Gastrocnemius medialis (tissue), 4 donors: ENCODE results near the gene C14orf132. TPM values are rescaled to one million over a fixed set of nuclear protein-coding genes. Genes with fewer than 3 reads are reported as not detected.
A peak's percentile ranks its signal among the peaks of the same experiment; 100 is the strongest.

ENCODE experiments used
- ATAC-seq, 2 donors: fragments of 150-250 bp; one replicate each; pipeline ENCODE4 v1.9.1; 2016
- DNase-seq, 2 donors: peaks; one replicate each; pipeline ENCODE4 v3.0.0-alpha.2; 2019
- H3K27ac ChIP-seq, 4 donors: fragments of 200-600 bp; sonication (generic); 1 replicate in 1 of 4; 2 replicates in 3 of 4; pipeline ENCODE4 v1.5.1; 2016 to 2018; ENCODE audit warnings: mild to moderate bottlenecking in 2 of 4, moderate library complexity in 1 of 4
- H3K27me3 ChIP-seq, 3 donors: fragments of 200-600 bp; sonication (generic) in 2 of 3; 1 replicate in 1 of 3; 2 replicates in 2 of 3; pipeline versions ENCODE4 v1.5.1 to v1.6.0; 2016 to 2019; ENCODE audit warnings: mild to moderate bottlenecking in 1 of 3, moderate library complexity in 1 of 3
- H3K36me3 ChIP-seq, 2 donors: fragments of 200-600 bp; sonication (generic) in 1 of 2; one replicate each; pipeline ENCODE4 v1.5.1; 2017 to 2018
- H3K4me1 ChIP-seq, 2 donors: fragments of 200-600 bp; sonication (generic) in 1 of 2; one replicate each; pipeline ENCODE4 v1.5.1; 2016 to 2017; ENCODE audit warnings: mild to moderate bottlenecking in 2 of 2
- H3K4me3 ChIP-seq, 4 donors: fragments of 200-600 bp; sonication (generic) in 3 of 4; 1 replicate in 1 of 4; 2 replicates in 3 of 4; pipeline ENCODE4 v1.5.1; 2016 to 2019; ENCODE audit warnings: mild to moderate bottlenecking in 2 of 4
- H3K9me3 ChIP-seq, 3 donors: fragments of 200-600 bp; sonication (generic) in 2 of 3; 1 replicate in 1 of 3; 2 replicates in 2 of 3; pipeline ENCODE4 v1.5.1; 2016 to 2019
- POLR2A ChIP-seq, 2 donors: fragments of 450-650 bp; IDR thresholded peaks; one replicate each; pipeline ENCODE4 v1.6.1; 2017; ENCODE audit warnings: antibody characterized with exemption in 2 of 2, mild to moderate bottlenecking in 2 of 2, moderate library complexity in 2 of 2
- in situ Hi-C, 4 donors: fragments of 200-750 bp; cut with MboI; loops; one replicate each; pipeline versions ENCODE4 v1.15.0 to v1.8.0; 2017; ENCODE audit warnings: low sequenced_read_pairs in 4 of 4
- intact Hi-C: fragments of 100-400 bp; cut with DNase I; formaldehyde crosslinking; loops from one replicate; pipeline ENCODE4 v1.15.1; 2023; ENCODE audit warnings: low total_unique reads
- total RNA-seq, 4 donors: library from RNA; depleted of rRNA; stranded (reverse); fragments of >200 nt; gene quantifications; one replicate each; pipeline versions ENCODE4 v1.1.0 to v1.2.3, GENCODE V29; 2016
- TF ChIP-seq, protein P1 (sequence below), 5 experiments: fragments of 450-650 bp in 3 of 5; fragments of 200-600 bp in 2 of 5; sonication (generic) in 2 of 5; IDR thresholded peaks in 4 of 5; conservative IDR thresholded peaks in 1 of 5; 1 replicate in 4 of 5; 2 replicates in 1 of 5; pipeline ENCODE4 v1.5.1; 2016 to 2019; ENCODE audit warnings: antibody characterized with exemption in 5 of 5, mild to moderate bottlenecking in 3 of 5, moderate library complexity in 3 of 5

C14orf132 gene
- total RNA-seq, 4 donors from 2014 or later: 1.1 to 2.9 (median 1.5) TPM

DNA sequence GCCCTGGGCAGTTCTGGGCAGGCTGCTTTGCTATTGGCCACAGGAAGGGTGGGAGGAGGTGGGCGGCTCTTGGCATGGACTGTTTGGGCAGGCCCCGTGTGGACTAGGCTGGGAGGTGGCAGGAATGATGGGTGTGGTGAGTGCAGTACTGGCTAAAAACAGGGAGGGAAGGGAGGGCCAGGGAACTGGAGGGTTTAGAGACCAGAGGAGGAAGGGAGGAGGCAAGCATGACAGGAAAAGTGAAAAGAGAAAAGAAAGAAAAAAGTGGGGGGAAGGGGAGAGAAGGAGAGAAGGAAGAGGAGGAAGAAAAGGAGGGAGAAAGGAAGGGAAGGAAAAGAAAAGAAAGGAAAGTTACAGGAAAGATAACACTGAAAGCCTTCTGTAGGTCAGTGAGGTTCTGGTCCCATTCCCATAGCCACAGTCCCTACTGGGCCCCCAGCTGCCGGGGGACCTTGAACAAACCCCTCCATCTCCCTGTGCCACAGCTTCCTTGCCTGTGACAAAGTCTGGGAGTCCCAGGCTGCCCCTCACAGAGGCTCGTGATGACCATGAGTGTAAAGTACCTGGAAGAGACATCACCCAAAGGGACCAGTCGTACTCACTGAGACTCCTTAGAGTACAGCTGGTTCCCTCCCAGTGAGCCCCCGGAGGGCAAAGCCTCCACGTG lies 1.1 kb upstream of the C14orf132 start:
- DNase-seq: peak in 1 of 2 donors; percentile 31
- H3K4me3 ChIP-seq: no peak overlapping the region

DNA sequence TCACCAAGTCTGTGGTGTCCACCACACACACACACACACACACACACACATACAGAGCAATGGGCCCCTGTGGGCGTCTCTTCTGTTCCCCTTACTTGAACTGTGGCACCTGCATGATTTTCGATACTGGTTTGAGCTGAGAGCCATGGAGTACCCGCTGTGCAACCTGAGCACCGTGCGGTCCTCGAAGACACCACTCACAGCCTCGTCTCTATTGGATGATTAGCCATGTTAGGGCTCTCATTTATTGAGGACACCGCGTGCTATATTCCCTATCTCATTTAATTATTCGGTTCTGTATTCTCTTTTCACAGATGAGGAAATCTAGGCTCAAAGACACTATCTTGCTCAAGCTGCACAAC lies 623 bp upstream of the C14orf132 start:
- intact Hi-C loops: loop anchor here (10.0 kb wide), 1 partner anchor 56 kb away; no protein-coding TSS in a partner anchor

More for the DNA sequence above, 1.1 kb upstream of the C14orf132 start:
- H3K9me3 ChIP-seq: no peaks in the 10 kb centered on the region
- TF ChIP-seq, protein P1, sequence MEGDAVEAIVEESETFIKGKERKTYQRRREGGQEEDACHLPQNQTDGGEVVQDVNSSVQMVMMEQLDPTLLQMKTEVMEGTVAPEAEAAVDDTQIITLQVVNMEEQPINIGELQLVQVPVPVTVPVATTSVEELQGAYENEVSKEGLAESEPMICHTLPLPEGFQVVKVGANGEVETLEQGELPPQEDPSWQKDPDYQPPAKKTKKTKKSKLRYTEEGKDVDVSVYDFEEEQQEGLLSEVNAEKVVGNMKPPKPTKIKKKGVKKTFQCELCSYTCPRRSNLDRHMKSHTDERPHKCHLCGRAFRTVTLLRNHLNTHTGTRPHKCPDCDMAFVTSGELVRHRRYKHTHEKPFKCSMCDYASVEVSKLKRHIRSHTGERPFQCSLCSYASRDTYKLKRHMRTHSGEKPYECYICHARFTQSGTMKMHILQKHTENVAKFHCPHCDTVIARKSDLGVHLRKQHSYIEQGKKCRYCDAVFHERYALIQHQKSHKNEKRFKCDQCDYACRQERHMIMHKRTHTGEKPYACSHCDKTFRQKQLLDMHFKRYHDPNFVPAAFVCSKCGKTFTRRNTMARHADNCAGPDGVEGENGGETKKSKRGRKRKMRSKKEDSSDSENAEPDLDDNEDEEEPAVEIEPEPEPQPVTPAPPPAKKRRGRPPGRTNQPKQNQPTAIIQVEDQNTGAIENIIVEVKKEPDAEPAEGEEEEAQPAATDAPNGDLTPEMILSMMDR (IDR thresholded peaks at IDR 0.05 in 4 of 5, conservative IDR thresholded peaks at IDR 0.05 in 1 of 5): no peak
- TF ChIP-seq POLR2A (IDR thresholded peaks at IDR 0.05): no peak
- intact Hi-C loops: loop anchor here (10.0 kb wide), 1 partner anchor 57 kb away; no protein-coding TSS in a partner anchor
- H3K36me3 ChIP-seq: no peaks in the 10 kb centered on the region
- peak in 1 of 2 donors; percentile 49 for ATAC-seq
- peak overlapping the region in 1 of 4 donors; percentile 60 for H3K27ac ChIP-seq
- H3K27me3 ChIP-seq: peaks cover 23 to 33% (median 32%) of the 10 kb centered on the region in 3 donors
- H3K4me1 ChIP-seq: peaks cover 0 to 11% of the 10 kb centered on the region in 2 donors
- in situ Hi-C loops: no loop called here

DNA sequence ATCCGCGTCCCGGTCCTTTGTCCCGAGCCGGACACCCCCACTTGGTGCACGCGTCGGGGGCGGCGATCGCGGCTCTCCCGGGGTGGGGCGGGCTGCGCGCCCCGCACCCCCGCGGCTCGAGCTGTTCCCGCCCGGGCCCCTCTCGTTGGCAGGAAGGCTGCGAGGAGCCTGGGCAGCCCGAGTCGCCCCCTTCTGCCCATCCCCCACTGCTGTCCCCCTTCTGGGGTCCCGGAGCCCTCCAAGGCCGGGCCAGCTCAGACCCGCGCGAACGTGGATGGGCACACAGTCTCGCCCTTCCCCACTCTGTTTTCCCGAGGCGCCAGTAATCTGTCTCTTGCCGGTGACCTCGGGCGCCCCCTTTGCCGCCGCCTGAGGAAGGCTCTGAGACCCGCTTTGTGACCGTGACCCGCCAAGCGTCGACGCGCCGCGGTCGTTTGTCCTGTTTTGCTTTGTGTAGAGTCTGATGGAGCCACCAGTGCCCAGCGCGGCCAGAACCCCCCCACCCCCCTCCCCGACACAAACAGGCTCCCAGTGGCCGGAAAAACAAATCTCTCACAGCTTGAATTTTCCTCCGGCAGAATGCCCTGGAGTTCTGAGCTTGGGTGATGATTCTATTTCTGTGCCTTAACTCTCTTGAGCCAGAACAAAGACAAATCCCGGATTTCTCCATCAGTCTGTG lies 610 bp downstream of the C14orf132 start:
- DNase-seq: no peak

More for the DNA sequence above, 623 bp upstream of the C14orf132 start:
- in situ Hi-C loops: no loop called here
- H3K9me3 ChIP-seq: no peaks in the 10 kb centered on the region
- no peaks in the 10 kb centered on the region for H3K36me3 ChIP-seq
- TF ChIP-seq, protein P1 (IDR thresholded peaks at IDR 0.05 in 4 of 5, conservative IDR thresholded peaks at IDR 0.05 in 1 of 5): no peak
- peaks cover 0 to 11% of the 10 kb centered on the region in 2 donors for H3K4me1 ChIP-seq
- DNase-seq (no peak), ATAC-seq (peak in 1 of 2 donors; percentile 25)
- peaks cover 23 to 33% (median 32%) of the 10 kb centered on the region in 3 donors for H3K27me3 ChIP-seq
- H3K27ac ChIP-seq: peak overlapping the region in 3 of 4 donors; percentile 21 to 77 (median 50)
- H3K4me3 ChIP-seq: peak overlapping the region; percentile 51 to 71 (median 65)

DNA sequence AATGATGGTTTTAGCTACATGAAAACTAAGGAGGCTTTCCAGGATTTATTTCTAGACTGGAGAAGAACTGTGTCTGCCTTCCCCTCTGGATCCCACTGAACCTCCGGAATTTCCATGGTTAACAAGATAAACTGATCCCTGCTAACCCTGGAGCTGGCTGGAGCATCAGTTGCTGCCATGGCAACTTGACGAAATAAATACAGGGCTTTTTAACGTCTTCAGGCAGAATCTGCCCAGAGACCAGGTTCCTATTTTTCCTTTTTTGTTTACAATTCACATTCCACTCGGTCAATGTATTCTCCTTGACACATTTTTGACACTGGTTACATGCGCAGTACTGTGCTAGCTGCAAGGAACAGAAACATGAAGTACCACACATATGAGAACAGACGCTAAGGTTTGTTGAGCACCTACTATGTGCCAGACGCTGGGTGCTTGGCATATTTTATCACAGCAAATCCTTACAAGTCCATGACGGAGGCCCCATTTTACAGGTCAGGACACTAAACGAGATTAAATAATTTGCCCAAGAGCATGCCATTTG lies 1.7 kb downstream of the C14orf132 start:
- H3K27ac ChIP-seq: no peak overlapping the region
- no peaks in the 10 kb centered on the region for H3K36me3 ChIP-seq
- ATAC-seq (no peak), DNase-seq (no peak)
- TF ChIP-seq POLR2A (IDR thresholded peaks at IDR 0.05): no peak
- TF ChIP-seq, protein P1 (IDR thresholded peaks at IDR 0.05 in 4 of 5, conservative IDR thresholded peaks at IDR 0.05 in 1 of 5): no peak
- H3K27me3 ChIP-seq: peaks cover 23 to 33% (median 32%) of the 10 kb centered on the region in 3 donors
- no peak overlapping the region for H3K4me3 ChIP-seq
- intact Hi-C loops: no loop called here
- no peaks in the 10 kb centered on the region for H3K9me3 ChIP-seq
- in situ Hi-C loops: no loop called here
- H3K4me1 ChIP-seq: peaks cover 0 to 11% of the 10 kb centered on the region in 2 donors

More for the DNA sequence above, 610 bp downstream of the C14orf132 start:
- in situ Hi-C loops: no loop called here
- TF ChIP-seq, protein P1 (IDR thresholded peaks at IDR 0.05 in 4 of 5, conservative IDR thresholded peaks at IDR 0.05 in 1 of 5): no peak
- TF ChIP-seq POLR2A (IDR thresholded peaks at IDR 0.05): no peak
- H3K36me3 ChIP-seq: no peaks in the 10 kb centered on the region
- H3K4me1 ChIP-seq: peaks cover 0 to 11% of the 10 kb centered on the region in 2 donors
- ATAC-seq: no peak
- peak overlapping the region; percentile 21 to 77 (median 44) for H3K27ac ChIP-seq
- H3K27me3 ChIP-seq: peaks cover 23 to 33% (median 32%) of the 10 kb centered on the region in 3 donors
- intact Hi-C loops: loop anchor here (10.0 kb wide), 1 partner anchor 55 kb away; no protein-coding TSS in a partner anchor
- H3K9me3 ChIP-seq: no peaks in the 10 kb centered on the region
- peak overlapping the region; percentile 51 to 71 (median 65) for H3K4me3 ChIP-seq
